ENCODE measurements around the gene KNOP1. TPM values are rescaled to one million over a fixed set of nuclear protein-coding genes. Genes with fewer than 3 reads are reported as not detected.

KNOP1 gene
- total and polyA plus RNA-seq, 11 donors = 6.3 to 12.1 (median 8.2) TPM

DNA sequence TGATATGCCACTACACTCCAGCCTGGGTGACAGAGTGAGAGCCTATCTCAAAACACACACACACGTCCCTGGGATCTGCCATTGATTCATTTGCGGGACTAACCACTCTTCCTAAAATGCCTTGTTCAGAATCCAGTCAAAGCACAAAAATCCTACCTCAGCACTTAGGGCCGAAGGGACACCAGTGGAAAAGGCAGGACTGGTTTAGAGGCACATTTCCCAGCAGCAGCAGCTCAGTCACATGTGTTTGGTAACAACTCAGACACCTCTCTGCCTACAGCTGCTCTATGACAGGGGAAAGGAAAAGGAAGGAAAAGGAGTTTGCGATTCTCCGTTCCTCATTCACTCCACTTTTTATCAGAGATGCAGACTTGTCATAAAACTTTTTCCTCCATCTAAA, 12.2 kb downstream of the KNOP1 start:
- Histone ChIP-seq H3K27me3 (no peaks in the 10 kb centered on the region), H3K4me3 (no peak overlapping the region), H3K27ac (peak overlapping the region in 7 of 12 donors; percentile 3 to 78 (median 63)), H3K4me1 (peaks cover under 1 to 44% (median 28%) of the 10 kb centered on the region in 12 donors), H3K36me3 (peaks cover 0 to 84% (median 67%) of the 10 kb centered on the region in 9 donors), H3K9me3 (no peaks in the 10 kb centered on the region)
- TF ChIP-seq CTCF (IDR thresholded peaks at IDR 0.05) = no peak
- no peak for DNase-seq
- ATAC-seq = no peak
- intact Hi-C loops (cut with DNase I) = loop anchor here in 1 of 10 donors (10.0 kb wide), 2 partner anchors 49 to 61 kb away; no protein-coding TSS in a partner anchor
- 78 to 86% (median 85%) methylated on average over 5 of the region's 5 CpGs for WGBS, 4 donors

- intact Hi-C loops (cut with DNase I) = loop anchor here in 1 of 10 donors (10.0 kb wide), 2 partner anchors 50 to 60 kb away; no protein-coding TSS in a partner anchor
- no peak overlapping the region for H3K4me3 ChIP-seq
- 95 to 98% (median 96%) methylated on average over 8 of the region's 8 CpGs for WGBS, 4 donors
- peaks cover 0 to 88% (median 70%) of the 10 kb centered on the region in 9 donors for H3K36me3 ChIP-seq
- DNase-seq = no peak
- peak overlapping the region in 11 of 12 donors; percentile 47 to 78 (median 63) for H3K27ac ChIP-seq
- H3K9me3 ChIP-seq = no peaks in the 10 kb centered on the region
- no peak for TF ChIP-seq POLR2A (IDR thresholded peaks at IDR 0.05)
- TF ChIP-seq CTCF (IDR thresholded peaks at IDR 0.05) = no peak
- H3K4me1 ChIP-seq = peaks cover 0 to 45% (median 27%) of the 10 kb centered on the region in 12 donors
- ATAC-seq = no peak
- H3K27me3 ChIP-seq = no peaks in the 10 kb centered on the region
These were observed 12.9 kb downstream of the KNOP1 start for GRCh38 chr16:19705146-19705501.

GRCh38 chr16:19704321-19705145, 13.5 kb downstream of the KNOP1 start:
- intact Hi-C loops (cut with DNase I) = loop anchor here in 1 of 10 donors (10.0 kb wide), 2 partner anchors 50 to 60 kb away; no protein-coding TSS in a partner anchor
- ATAC-seq (peak in 3 of 4 donors; percentile 46 to 61 (median 49)), DNase-seq (no peak)
- H3K9me3 ChIP-seq = no peaks in the 10 kb centered on the region
- 63 to 75% (median 71%) methylated on average over 16 to 18 of the region's 18 CpGs for WGBS, 4 donors
- no peaks in the 10 kb centered on the region for H3K27me3 ChIP-seq
- H3K4me1 ChIP-seq = peaks cover 0 to 50% (median 27%) of the 10 kb centered on the region in 12 donors
- H3K36me3 ChIP-seq = peaks cover 0 to 88% (median 71%) of the 10 kb centered on the region in 9 donors
- H3K27ac ChIP-seq = peak overlapping the region in 11 of 12 donors; percentile 47 to 78 (median 63)
- H3K4me3 ChIP-seq = no peak overlapping the region
- TF ChIP-seq CTCF (IDR thresholded peaks at IDR 0.05) (no peak), POLR2A (IDR thresholded peaks at IDR 0.05) (no peak)

- Histone ChIP-seq H3K27me3 (no peaks in the 10 kb centered on the region), H3K4me3 (no peak overlapping the region), H3K27ac (peak overlapping the region in 9 of 12 donors; percentile 60 to 78 (median 63)), H3K9me3 (no peaks in the 10 kb centered on the region), H3K4me1 (peaks cover 0 to 61% (median 25%) of the 10 kb centered on the region in 12 donors), H3K36me3 (peaks cover 0 to 84% (median 69%) of the 10 kb centered on the region in 9 donors)
- no peak for TF ChIP-seq CTCF (IDR thresholded peaks at IDR 0.05)
- no peak for TF ChIP-seq POLR2A (IDR thresholded peaks at IDR 0.05)
- intact Hi-C loops (cut with DNase I) = loop anchor here in 1 of 10 donors (10.0 kb wide), 2 partner anchors 51 to 59 kb away; no protein-coding TSS in a partner anchor
- 79 to 90% (median 83%) methylated on average over 6 of the region's 6 CpGs for WGBS, 4 donors
- ATAC-seq (no peak), DNase-seq (no peak)
These were observed 14.7 kb downstream of the KNOP1 start for GRCh38 chr16:19703172-19703889.
